Progenitor cell of endocrine pancreas (in vitro differentiated cells): Measurements from ENCODE around the gene KNTC1. TPM values are rescaled to one million over a fixed set of nuclear protein-coding genes. Genes with fewer than 3 reads are reported as not detected.
"Not testable (repeated sequence)": the region's sequence is repeated elsewhere in the genome, so short reads cannot be mapped to it uniquely, and the experiment has no call there.

Experiments
- DNase-seq: peaks from one replicate; pipeline ENCODE4 v3.0.0; 2021; ENCODE audit warnings: low spot score; ENCODE audit not compliant: unreplicated experiment
- H3K27ac Mint-ChIP-seq: 2 replicates; pipeline ENCODE4 v1.8.0; 2021; ENCODE audit warnings: mild to moderate bottlenecking, moderate library complexity, mixed read lengths
- H3K27me3 Mint-ChIP-seq: 2 replicates; pipeline ENCODE4 v1.8.0; 2021; ENCODE audit warnings: mixed read lengths
- H3K36me3 Mint-ChIP-seq: 2 replicates; pipeline ENCODE4 v1.8.0; 2022; ENCODE audit warnings: mixed read lengths; ENCODE audit not compliant: insufficient read depth
- H3K4me1 Mint-ChIP-seq: 2 replicates; pipeline ENCODE4 v1.8.0; 2021; ENCODE audit warnings: low read depth, mixed read lengths
- H3K4me3 Mint-ChIP-seq: 2 replicates; pipeline ENCODE4 v1.8.0; 2021; ENCODE audit warnings: low read depth, mild to moderate bottlenecking, moderate library complexity, mixed read lengths
- H3K9me3 Mint-ChIP-seq: 2 replicates; pipeline ENCODE4 v1.8.0; 2021; ENCODE audit warnings: low read depth, mixed read lengths
- total RNA-seq: library from RNA; stranded (reverse); gene quantifications from 2 replicates; pipeline ENCODE4 v1.2.1, GENCODE V29; 2021
- TF ChIP-seq, protein P1 (sequence below): fragments of 200-600 bp; sonication (generic); IDR thresholded peaks from one replicate; pipeline ENCODE4 v1.5.0; 2021; ENCODE audit warnings: antibody characterized with exemption, mild to moderate bottlenecking; ENCODE audit not compliant: unreplicated experiment

KNTC1 gene
- total RNA-seq, 1 donor from 2014 or later, result 65.4 TPM

- TF ChIP-seq, protein P1, sequence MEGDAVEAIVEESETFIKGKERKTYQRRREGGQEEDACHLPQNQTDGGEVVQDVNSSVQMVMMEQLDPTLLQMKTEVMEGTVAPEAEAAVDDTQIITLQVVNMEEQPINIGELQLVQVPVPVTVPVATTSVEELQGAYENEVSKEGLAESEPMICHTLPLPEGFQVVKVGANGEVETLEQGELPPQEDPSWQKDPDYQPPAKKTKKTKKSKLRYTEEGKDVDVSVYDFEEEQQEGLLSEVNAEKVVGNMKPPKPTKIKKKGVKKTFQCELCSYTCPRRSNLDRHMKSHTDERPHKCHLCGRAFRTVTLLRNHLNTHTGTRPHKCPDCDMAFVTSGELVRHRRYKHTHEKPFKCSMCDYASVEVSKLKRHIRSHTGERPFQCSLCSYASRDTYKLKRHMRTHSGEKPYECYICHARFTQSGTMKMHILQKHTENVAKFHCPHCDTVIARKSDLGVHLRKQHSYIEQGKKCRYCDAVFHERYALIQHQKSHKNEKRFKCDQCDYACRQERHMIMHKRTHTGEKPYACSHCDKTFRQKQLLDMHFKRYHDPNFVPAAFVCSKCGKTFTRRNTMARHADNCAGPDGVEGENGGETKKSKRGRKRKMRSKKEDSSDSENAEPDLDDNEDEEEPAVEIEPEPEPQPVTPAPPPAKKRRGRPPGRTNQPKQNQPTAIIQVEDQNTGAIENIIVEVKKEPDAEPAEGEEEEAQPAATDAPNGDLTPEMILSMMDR, result no peak
- Mint-ChIP-seq H3K36me3 (peaks cover 10% of the 10 kb centered on the region), H3K4me3 (no peak overlapping the region), H3K27me3 (no peaks in the 10 kb centered on the region), H3K9me3 (no peaks in the 10 kb centered on the region), H3K27ac (no peak overlapping the region), H3K4me1 (no peaks in the 10 kb centered on the region)
- no peak for DNase-seq
These were observed 36.3 kb downstream of the KNTC1 start for GRCh38 chr12:122563361-122563760.

DNA sequence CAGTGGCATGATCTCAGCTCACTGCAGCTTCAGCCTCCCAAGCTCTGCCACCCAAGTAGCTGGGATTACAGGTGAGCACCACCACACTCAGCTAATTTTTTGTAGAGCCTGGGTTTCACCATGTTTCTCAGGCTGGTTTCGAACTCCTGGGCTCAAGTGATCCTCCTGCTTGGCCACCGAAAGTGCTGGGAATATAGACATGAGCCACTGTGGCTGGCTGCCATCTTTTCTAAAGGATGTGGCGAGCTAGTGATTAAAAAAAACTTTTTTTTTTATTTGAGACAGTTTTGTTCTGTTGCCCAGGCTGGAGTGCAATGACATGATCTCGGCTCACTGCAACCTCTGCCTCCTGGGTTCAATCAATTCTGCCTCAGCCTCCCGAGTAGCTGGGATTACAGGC, 39.8 kb downstream of the KNTC1 start:
- DNase-seq, H3K4me1 Mint-ChIP-seq, H3K36me3 Mint-ChIP-seq, H3K27ac Mint-ChIP-seq, H3K9me3 Mint-ChIP-seq, H3K4me3 Mint-ChIP-seq, H3K27me3 Mint-ChIP-seq: not testable (repeated sequence)

GRCh38 chr12:122569288-122569687, 42.2 kb downstream of the KNTC1 start:
- Mint-ChIP-seq H3K4me1 (no peaks in the 10 kb centered on the region), H3K9me3 (no peaks in the 10 kb centered on the region), H3K4me3 (no peak overlapping the region), H3K27me3 (no peaks in the 10 kb centered on the region), H3K27ac (no peak overlapping the region), H3K36me3 (peaks cover 11% of the 10 kb centered on the region)
- TF ChIP-seq, protein P1, result no peak
- no peak for DNase-seq

- H3K4me1 Mint-ChIP-seq, H3K9me3 Mint-ChIP-seq, H3K27me3 Mint-ChIP-seq, DNase-seq, H3K4me3 Mint-ChIP-seq, H3K27ac Mint-ChIP-seq: not testable (repeated sequence)
- peaks cover 11% of the 10 kb centered on the region for H3K36me3 Mint-ChIP-seq
These were observed 43.0 kb downstream of the KNTC1 start for GRCh38 chr12:122570006-122570405.

GRCh38 chr12:122571821-122572220, 44.8 kb downstream of the KNTC1 start:
- TF ChIP-seq, protein P1, result no peak
- H3K27ac Mint-ChIP-seq, result no peak overlapping the region
- no peak for DNase-seq
- H3K9me3 Mint-ChIP-seq, result no peaks in the 10 kb centered on the region
- H3K4me1 Mint-ChIP-seq, result no peaks in the 10 kb centered on the region
- no peaks in the 10 kb centered on the region for H3K27me3 Mint-ChIP-seq
- peaks cover 18% of the 10 kb centered on the region for H3K36me3 Mint-ChIP-seq
- no peak overlapping the region for H3K4me3 Mint-ChIP-seq

GRCh38 chr12:122583294-122583693, 56.2 kb downstream of the KNTC1 start:
- not testable (repeated sequence) for H3K4me3 Mint-ChIP-seq, H3K27me3 Mint-ChIP-seq, H3K4me1 Mint-ChIP-seq, H3K27ac Mint-ChIP-seq, DNase-seq, H3K9me3 Mint-ChIP-seq
- H3K36me3 Mint-ChIP-seq, result peaks cover 15% of the 10 kb centered on the region

DNA sequence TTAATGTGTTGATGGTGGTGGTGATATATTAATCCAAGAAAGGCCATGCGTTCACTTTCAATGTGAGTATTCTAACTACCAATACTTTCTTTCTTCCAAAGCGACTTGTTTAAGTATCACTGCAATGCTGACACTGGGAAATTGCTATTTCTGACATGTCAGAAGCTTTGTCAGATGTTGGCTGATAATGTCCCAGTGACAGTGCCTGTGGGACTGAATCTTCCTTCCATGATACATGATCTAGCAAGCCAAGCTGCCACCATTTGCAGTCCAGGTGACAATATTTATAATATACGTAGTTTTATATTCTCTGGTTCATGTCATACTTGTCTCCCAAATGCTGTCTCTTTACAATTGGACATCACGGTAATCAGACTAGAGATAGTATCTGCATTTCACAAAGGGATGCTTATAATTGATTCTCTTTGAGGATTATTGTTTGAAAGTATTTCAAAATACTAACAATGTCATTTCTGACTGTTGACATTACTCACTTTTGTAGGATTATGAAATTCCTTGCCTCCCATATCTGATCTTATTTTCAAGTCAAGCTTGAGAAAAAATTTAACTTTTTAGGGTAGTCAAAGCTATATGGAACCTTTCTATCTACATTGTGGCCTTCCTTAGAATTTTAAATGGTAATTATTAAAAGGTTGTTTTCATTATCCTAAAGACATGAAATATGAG, 57.3 kb downstream of the KNTC1 start:
- Mint-ChIP-seq H3K27me3 (no peaks in the 10 kb centered on the region), H3K27ac (no peak overlapping the region), H3K9me3 (no peaks in the 10 kb centered on the region), H3K4me3 (no peak overlapping the region), H3K4me1 (no peaks in the 10 kb centered on the region), H3K36me3 (peaks cover 15% of the 10 kb centered on the region)
- TF ChIP-seq, protein P1, result no peak
- no peak for DNase-seq
